K562 (cell line): ENCODE results near the gene WNK2. TPM values are rescaled to one million over a fixed set of nuclear protein-coding genes. Genes with fewer than 3 reads are reported as not detected.

Source experiments
- ATAC-seq: fragments of 200-7000 bp; cut with Tn5 transposase; 3 replicates; pipeline ENCODE4 v1.9.1; 2020; ENCODE audit warnings: moderate library complexity
- BruUV-seq: library from RNA; stranded (reverse); fragments of 400-500 nt; replicated peaks from 2 replicates; lab custom pipeline; 2021; lab: Mats Ljungman, UMichigan
- CTCF ChIA-PET: fragments of 300-600 bp; formaldehyde crosslinking; extraction: SDS; loops from one replicate; lab custom pipeline; 2021; ENCODE audit warnings: low intra/inter-chr PET ratio; lab: Yijun Ruan, JAX
- POLR2A ChIA-PET: fragments of 300-600, 350-650 bp; sonication (Branson Sonifier 250); formaldehyde crosslinking; extraction: SDS; loops from one replicate; lab custom pipeline; 2021; ENCODE audit warnings: antibody characterized with exemption, inconsistent platforms; lab: Yijun Ruan, JAX
- DNase-seq, 4 experiments: peaks; one replicate each; pipeline versions ENCODE4 v3.0.0 to v3.0.0-alpha.2; 2011 to 2018; ENCODE audit warnings: low spot score in 3 of 4, mixed read lengths in 3 of 4; ENCODE audit errors: extremely low read depth in 1 of 4
- FAIRE-seq: peaks from 2 replicates; lab custom pipeline; 2011; peaks lifted over from hg19 to GRCh38; lab: Jason Lieb, UNC
- H2AFZ ChIP-seq: 2 replicates; pipeline ENCODE4 v1.6.0; 2011; ENCODE audit warnings: low read depth, low read length, control low read depth, inconsistent platforms
- H3K27ac ChIP-seq: fragments of 200-600 bp; 3 replicates; pipeline ENCODE4 v1.8.0; 2011; ENCODE audit warnings: low read depth, mild to moderate bottlenecking, control low read depth, inconsistent platforms, low read length, moderate library complexity, mixed read lengths; ENCODE audit errors: extremely low read depth
- H3K27me3 ChIP-seq, 2 experiments: fragments of 300-600 bp in 1 of 2; 2 replicates in 1 of 2; 3 replicates in 1 of 2; pipeline versions ENCODE4 v1.6.0 to v1.8.0; 2011; ENCODE audit warnings: inconsistent platforms in 2 of 2, low read length in 2 of 2, mild to moderate bottlenecking in 1 of 2, mixed read lengths in 1 of 2, moderate library complexity in 1 of 2; ENCODE audit not compliant: control insufficient read depth in 2 of 2, insufficient read depth in 2 of 2
- H3K36me3 ChIP-seq: fragments of 300-600 bp; 3 replicates; pipeline ENCODE4 v1.8.0; 2011; ENCODE audit warnings: mild to moderate bottlenecking, low read length, inconsistent platforms; ENCODE audit not compliant: control insufficient read depth, insufficient read depth
- H3K4me1 ChIP-seq, 2 experiments: fragments of 200-600 bp in 1 of 2; replicated peaks in 1 of 2; 2 replicates in 1 of 2; 3 replicates in 1 of 2; pipeline versions ENCODE4 v1.5.1 to v1.8.0; 2011; ENCODE audit warnings: inconsistent platforms in 2 of 2, low read length in 2 of 2, mild to moderate bottlenecking in 1 of 2, mixed read lengths in 1 of 2, moderate library complexity in 1 of 2; ENCODE audit not compliant: control insufficient read depth in 2 of 2, insufficient read depth in 2 of 2
- H3K4me2 ChIP-seq: 2 replicates; pipeline ENCODE4 v1.6.1; 2011; ENCODE audit warnings: low read length, control low read depth, inconsistent platforms, mixed read lengths; ENCODE audit not compliant: insufficient read depth
- H3K4me3 ChIP-seq: fragments of 200-600 bp; sonication (generic), shearing (Covaris generic); 2 replicates; pipeline ENCODE4 v1.5.1; 2016; ENCODE audit warnings: control low read depth, inconsistent platforms
- H3K79me2 ChIP-seq: fragments of 200-600 bp; 3 replicates; pipeline ENCODE4 v1.8.0; 2011; ENCODE audit warnings: low read length, inconsistent platforms; ENCODE audit not compliant: control insufficient read depth, insufficient read depth
- H3K9ac ChIP-seq, 2 experiments: 2 replicates each; pipeline versions ENCODE4 v1.6.0 to v1.6.1; 2011; ENCODE audit warnings: low read depth in 2 of 2, low read length in 2 of 2, control low read depth in 1 of 2, inconsistent platforms in 1 of 2, mild to moderate bottlenecking in 1 of 2, mixed read lengths in 1 of 2; ENCODE audit not compliant: insufficient read depth in 1 of 2
- H3K9me1 ChIP-seq: one replicate; pipeline ENCODE4 v1.6.0; 2011; ENCODE audit warnings: inconsistent platforms, mild to moderate bottlenecking, low read length, moderate library complexity; ENCODE audit not compliant: control insufficient read depth, insufficient read depth
- H3K9me3 ChIP-seq: replicated peaks from 2 replicates; pipeline ENCODE4 v1.5.1; 2011; ENCODE audit warnings: low read depth, low read length, inconsistent platforms; ENCODE audit not compliant: control insufficient read depth, insufficient read depth
- H4K20me1 ChIP-seq: replicated peaks from 2 replicates; pipeline ENCODE4 v1.6.1; 2011; ENCODE audit warnings: low read length, inconsistent platforms, mixed read lengths; ENCODE audit not compliant: control insufficient read depth, insufficient read depth
- GATA2 ChIP-seq: sonication (generic); formaldehyde crosslinking; IDR thresholded peaks from 2 replicates; pipeline ENCODE4 v1.4.0; 2020; ENCODE audit warnings: mild to moderate bottlenecking, missing genetic modification reagents
- ILF3 ChIP-seq: fragments of 450-650 bp; IDR thresholded peaks from 2 replicates; pipeline ENCODE4 v1.6.1; 2018; ENCODE audit warnings: antibody characterized with exemption, mild to moderate bottlenecking, moderate library complexity, borderline replicate concordance
- MAX ChIP-seq: sonication (generic); formaldehyde crosslinking; IDR thresholded peaks from 2 replicates; pipeline ENCODE4 v1.9.0; 2022; ENCODE audit warnings: mild to moderate bottlenecking, missing genetic modification reagents
- SREBF1 ChIP-seq: fragments of 150-350 bp; IDR thresholded peaks from 2 replicates; pipeline ENCODE4 v1.6.1; 2014; ENCODE audit warnings: antibody characterized with exemption, low read depth, low read length, borderline replicate concordance
- THAP7 ChIP-seq: fragments of 250-450 bp; sonication (Bioruptor Pico); IDR thresholded peaks from 2 replicates; pipeline ENCODE4 v1.5.0; 2021
- WGBS: fragments of 100-300 bp; shearing (Covaris generic); methylation state at CpG from one replicate; pipeline ENCODE4 v1.1.6; 2016; ENCODE audit warnings: low coverage, mixed read lengths; ENCODE audit not compliant: insufficient coverage; ENCODE audit errors: missing lambda C conversion rate; 5-methylcytosine and 5-hydroxymethylcytosine counted together
- in situ Hi-C: fragments of 300-500 bp; cut with MboI; formaldehyde crosslinking; loops from 4 replicates; pipeline ENCODE4 v1.15.0; 2018; ENCODE audit warnings: inconsistent platforms, mixed read lengths
- intact Hi-C: fragments of 100-400 bp; cut with micrococcal nuclease; formaldehyde crosslinking; loops from 2 replicates; pipeline ENCODE4 v1.14.2; 2022
- polyA plus RNA-seq, 8 experiments: library from polyadenylated mRNA; depleted of rRNA in 4 of 8; stranded (reverse) in 5 of 8; unstranded in 3 of 8; fragments of >200 nt; fragmentation: Nextera tagmentation in 2 of 8; fragmentation: Illumina TruSeq in 1 of 8; extraction: Ambion mirVana in 2 of 8; extraction: Trizol in 1 of 8; gene quantifications; 2 replicates each; pipeline versions ENCODE4 v1.2.1 to v1.2.3, GENCODE V29; 2011 to 2014; ENCODE audit warnings: inconsistent platforms in 1 of 8, missing spikeins in 1 of 8
- total RNA-seq, 7 experiments: library from RNA; depleted of rRNA in 6 of 7; stranded (reverse); fragments of >200 nt in 6 of 7; fragmentation: Illumina TruSeq in 2 of 7; extraction: Trizol in 2 of 7; gene quantifications; 2 replicates each; pipeline versions ENCODE4 v1.2.1 to v1.2.3, GENCODE V29; 2011 to 2021; ENCODE audit warnings: low replicate concordance in 1 of 7

Gene WNK2
- total and polyA plus RNA-seq, 9 of the 15 experiments (the other 6 are each of a cell fraction or from before 2014, with no cell fraction given) = 0.36 to 3.3 (median 0.64) TPM; not detected in 2

GRCh38 chr9:93231121-93231694, 47.3 kb downstream of the WNK2 start:
- no peak overlapping the region for H3K27ac ChIP-seq
- FAIRE-seq (no peak), ATAC-seq (no peak), DNase-seq (no peak)
- H3K4me1 ChIP-seq = no peaks in the 10 kb centered on the region; a peak in 1 of 5 replicates
- H4K20me1 ChIP-seq = peaks cover 10% of the 10 kb centered on the region; the same call in 1 of the 2 replicates
- POLR2A ChIA-PET = interaction anchor here (0.6 to 2.0 kb wide), 3 partner anchors 11 to 218 kb away, joined by 3 to 5 read pairs (median 3); no protein-coding TSS in a partner anchor
- no peak overlapping the region for H2AFZ ChIP-seq
- H3K27me3 ChIP-seq = peaks cover 7 to 74% of the 10 kb centered on the region in 2 experiments; a peak in 3 of 5 replicates
- H3K4me2 ChIP-seq = no peak overlapping the region
- H3K36me3 ChIP-seq = no peaks in the 10 kb centered on the region
- no TSS peak for BruUV-seq
- intact Hi-C loops (no loop called here), in situ Hi-C loops (no loop called here)
- no peaks in the 10 kb centered on the region for H3K9me3 ChIP-seq
- H3K9me1 ChIP-seq = no peaks in the 10 kb centered on the region
- CTCF ChIA-PET = no interaction called here
- H3K79me2 ChIP-seq = no peaks in the 10 kb centered on the region
- no peak overlapping the region for H3K9ac ChIP-seq
- H3K4me3 ChIP-seq = no peak overlapping the region
- TF ChIP-seq MAX (no peak), ILF3 (no peak), SREBF1 (no peak), THAP7 (CRISPR knock-in tag) (no peak), GATA2 (CRISPR knock-in tag) (no peak)
- 14% methylated on average over 14 of the region's 16 CpGs for WGBS
